Stimulated activated CD8-positive, alpha-beta memory T cell treated with anti-CD3 and anti-CD28 coated beads, Interleukin-7, amount 100 ng/mL, for 24 hours (primary cell): ENCODE results near the gene CDH4.

Experiments used
- DNase-seq: peaks from one replicate; pipeline ENCODE4 v3.0.0-alpha.2; 2020; ENCODE audit warnings: low read depth

The CDH4 gene

GRCh38 chr20:61862881-61863280 is 610.8 kb downstream of the CDH4 start:
- DNase-seq = no peak

- DNase-seq = no peak
These were observed 612.4 kb downstream of the CDH4 start for GRCh38 chr20:61864481-61864880.

GRCh38 chr20:61865353-61865752 is 613.3 kb downstream of the CDH4 start:
- no peak for DNase-seq

- DNase-seq = no peak
These were observed 614.1 kb downstream of the CDH4 start for GRCh38 chr20:61866165-61866564.

DNA sequence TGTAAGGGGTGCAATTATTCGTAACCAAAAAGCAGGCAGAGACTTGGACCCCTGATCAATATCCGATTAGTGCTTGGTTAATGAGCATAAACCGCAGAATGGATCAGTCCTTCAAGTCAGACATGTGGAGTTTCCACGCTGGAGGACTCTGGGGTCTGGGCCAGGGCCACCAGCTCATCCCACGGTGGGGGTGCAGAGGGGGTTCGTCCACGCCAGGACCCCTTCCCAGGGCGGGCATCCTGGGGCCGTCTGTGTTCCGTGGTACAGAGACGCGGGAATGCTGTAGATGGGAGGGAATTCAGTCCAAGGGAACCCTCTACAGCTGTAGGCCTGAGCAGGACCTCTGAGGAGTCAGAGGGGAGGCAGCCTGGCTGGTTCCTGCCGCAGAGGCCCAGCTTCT is 615.9 kb downstream of the CDH4 start:
- no peak for DNase-seq

- DNase-seq = no peak
These were observed 616.5 kb downstream of the CDH4 start for GRCh38 chr20:61868466-61869090.

GRCh38 chr20:61869750-61870507 is 617.9 kb downstream of the CDH4 start:
- no peak for DNase-seq

GRCh38 chr20:61871160-61871559 is 619.1 kb downstream of the CDH4 start:
- no peak for DNase-seq

GRCh38 chr20:61871913-61872312 is 619.9 kb downstream of the CDH4 start:
- DNase-seq = no peak

DNA sequence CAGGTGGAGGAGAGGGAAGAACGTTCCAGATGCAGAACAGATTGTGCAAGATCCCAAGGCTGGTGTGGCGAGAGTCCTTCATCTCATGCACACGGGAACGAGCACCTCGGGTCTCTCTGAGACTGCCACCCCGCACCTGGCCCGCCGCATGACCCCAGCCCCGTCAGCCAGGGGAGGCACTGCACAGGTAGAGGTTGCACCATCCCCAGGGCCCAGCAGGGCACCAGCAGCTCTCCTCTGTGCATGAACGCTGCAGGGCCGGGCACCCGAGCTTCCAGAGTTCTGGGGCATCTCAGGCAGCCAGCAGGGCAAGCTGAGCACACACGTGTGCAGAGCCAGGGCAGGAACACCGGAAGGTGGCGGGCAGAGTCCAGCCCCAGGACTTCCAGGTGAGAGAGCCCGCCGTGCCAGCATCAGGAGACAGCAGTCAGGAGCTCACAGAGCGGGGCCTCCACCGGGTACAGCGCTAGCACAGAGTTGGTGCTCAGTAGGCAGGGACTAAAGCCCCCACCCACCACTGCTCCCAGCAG is 620.4 kb downstream of the CDH4 start:
- no peak for DNase-seq

DNA sequence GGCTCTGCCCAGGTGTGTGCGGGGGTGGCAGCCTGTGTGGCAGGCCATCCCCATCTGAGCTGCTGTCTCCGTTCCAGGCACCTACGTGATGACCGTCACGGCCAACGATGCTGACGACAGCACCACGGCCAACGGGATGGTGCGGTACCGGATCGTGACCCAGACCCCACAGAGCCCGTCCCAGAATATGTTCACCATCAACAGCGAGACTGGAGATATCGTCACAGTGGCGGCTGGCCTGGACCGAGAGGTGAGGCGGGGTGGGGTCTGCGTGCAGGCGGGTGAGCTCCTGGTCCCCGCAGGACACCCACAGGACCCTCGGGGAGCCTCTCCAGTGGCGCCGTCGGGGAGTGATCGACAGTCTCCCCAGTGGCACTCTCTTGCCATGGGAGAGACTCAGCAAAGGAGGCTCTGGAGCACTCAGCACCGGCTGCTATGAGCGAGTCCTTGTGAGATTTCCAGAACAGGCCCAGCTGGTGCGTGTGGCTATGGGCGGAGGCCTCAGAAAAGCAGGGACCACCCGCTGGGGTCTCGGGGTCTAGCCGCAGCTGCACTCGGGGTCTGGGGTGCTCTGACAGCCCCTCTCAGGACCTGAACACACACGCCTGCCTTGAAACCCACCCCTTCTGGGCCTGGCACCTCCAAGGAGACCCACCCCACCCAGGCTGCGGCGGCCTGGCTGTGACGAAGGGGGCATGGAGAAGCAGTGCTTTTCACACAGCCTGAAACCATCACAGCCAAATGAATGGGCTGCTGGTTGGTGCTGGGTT is 621.8 kb downstream of the CDH4 start:
- DNase-seq = no peak

GRCh38 chr20:61874421-61875068 is 622.5 kb downstream of the CDH4 start:
- DNase-seq = no peak

DNA sequence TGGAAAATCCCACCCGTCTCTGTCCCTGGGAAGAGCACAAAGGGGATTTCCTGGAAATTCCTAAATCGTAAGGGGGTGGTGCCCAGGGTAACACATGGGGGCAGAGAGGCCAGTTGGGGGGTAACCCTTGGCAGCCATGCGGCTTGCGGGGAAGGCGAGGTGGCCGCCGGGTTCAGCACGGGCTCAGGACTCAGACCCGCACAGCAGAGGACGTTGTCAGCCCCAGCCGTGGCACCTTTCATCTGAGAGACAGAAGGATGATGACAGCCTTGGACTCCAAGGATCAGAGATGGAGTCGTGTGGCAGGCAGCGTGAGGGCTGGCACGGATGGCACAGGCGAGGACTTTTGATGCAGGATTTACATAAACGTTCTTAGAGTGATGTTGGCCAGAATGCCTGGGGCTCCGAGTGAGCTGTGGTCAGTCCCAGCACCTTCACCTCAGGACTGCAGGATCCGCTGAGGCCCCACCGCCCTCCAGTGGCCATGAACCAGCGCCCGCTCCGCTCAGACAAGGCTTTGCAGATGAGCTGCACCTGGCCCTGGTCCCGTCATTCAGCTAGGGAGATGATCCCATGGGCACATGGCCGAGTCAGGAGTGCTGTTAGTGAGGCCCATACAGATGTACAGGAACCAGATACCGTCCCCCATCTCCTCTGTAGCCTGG is 623.3 kb downstream of the CDH4 start:
- DNase-seq = no peak

- DNase-seq = no peak
These were observed 623.9 kb downstream of the CDH4 start for GRCh38 chr20:61875996-61876395.

DNA sequence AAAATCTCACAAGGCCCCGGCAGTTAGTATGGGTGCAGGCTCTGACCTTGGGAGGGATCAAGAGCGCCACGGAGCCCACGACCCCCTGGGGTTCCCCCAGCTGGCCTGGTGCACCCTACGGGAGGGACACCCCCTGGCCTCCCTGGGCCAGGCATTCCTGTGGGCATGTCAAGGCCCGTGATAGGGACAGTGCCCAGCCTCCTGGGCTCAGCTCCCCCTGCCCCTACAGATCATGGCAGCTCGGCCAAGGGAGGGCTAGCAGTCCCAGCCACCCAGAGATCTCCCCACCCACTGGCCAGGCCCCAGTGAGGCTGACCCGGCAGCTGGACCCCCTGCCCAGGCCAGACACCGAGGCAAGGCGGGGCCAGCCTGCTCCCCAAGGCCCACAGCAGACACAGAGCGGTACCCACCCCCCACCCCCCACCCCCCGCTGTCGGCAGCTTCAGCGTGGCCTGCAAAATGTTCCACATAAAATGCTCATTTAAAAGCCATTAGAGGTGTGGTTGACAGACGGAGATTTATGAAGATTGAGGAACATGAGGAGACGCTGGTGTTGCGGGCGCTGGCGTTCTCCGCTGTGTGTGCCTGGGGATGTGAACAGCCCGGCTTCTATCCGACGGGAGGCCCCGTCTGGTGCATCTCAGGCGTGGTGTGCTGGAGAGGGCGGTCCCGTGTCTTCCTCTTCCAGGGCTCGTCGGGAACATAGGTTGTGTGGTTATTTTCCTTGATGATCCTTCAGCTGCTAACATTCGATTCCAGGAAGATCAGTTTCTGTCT is 625.1 kb downstream of the CDH4 start:
- DNase-seq = no peak

DNA sequence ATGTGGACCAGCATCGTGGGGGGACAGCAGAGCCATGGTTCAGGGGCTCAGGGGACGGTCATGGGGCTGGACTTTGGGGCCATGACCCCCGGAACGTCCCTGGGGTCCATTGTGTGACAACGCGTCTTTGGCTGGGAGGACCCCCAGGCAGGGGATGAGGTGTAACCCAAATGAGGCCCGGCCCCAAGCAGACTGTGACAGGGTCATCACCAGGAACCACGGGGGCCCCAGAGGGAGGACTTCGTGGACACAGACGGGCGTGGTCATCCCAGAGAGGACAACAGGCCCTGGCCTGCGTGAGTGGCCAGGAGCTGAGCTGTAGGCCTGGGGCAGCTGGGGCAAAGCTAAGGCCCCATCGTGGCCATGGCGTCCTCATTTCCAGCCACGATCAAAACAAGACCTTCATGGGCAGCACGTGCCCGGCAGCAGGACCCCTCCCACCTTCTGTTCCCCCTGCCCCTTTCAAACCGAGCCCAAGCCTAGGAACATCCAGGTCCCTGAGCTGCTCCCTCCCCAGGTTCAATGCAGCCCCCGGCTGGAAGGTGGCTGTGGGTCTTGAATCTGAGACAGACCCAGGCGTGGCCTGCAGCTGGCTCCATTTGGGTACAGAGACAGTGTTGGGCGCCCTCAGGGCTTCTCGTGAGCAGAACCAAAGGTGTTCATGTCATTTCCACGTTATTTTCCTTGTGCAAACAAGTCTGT is 625.9 kb downstream of the CDH4 start:
- DNase-seq = no peak

DNA sequence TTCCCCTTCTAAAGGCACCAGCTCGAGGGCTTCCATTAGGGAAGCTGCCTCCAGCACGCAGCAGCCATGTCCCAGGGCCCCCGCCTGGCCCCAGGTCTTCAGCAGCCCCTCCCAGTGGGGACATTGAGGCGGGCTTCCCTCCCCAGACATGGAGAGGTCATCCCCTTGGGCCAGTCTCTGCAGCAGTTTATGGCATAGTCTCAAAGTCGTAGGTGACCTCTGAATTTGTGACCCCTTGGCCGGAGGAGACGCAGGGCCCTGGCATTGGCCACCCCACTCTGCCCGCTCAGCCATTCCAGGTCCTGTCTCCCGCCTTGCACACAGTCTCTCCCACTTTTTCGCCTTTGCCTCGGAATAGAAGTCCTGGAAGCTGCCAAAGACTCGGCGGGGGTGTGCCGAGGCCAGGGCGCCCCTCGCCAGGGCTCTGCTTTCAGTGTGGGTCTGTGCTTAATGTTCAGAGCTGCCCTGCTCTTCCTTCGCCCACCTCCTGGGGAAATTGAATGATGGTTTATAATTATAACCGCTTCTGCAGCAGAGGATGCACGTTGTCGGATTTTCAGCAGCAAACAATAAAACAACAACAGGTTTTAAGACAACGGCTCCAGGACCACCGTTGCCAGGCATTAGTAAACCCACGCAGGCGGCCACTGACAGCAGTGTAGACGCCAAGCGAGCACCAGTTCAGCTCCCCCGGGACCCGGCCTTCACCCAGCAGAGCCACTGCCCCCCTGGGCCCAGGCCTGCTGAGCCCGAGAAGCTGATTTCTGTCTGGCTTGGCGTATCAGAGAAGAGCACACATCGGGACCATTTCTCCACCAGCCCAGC is 626.6 kb downstream of the CDH4 start:
- no peak for DNase-seq

DNA sequence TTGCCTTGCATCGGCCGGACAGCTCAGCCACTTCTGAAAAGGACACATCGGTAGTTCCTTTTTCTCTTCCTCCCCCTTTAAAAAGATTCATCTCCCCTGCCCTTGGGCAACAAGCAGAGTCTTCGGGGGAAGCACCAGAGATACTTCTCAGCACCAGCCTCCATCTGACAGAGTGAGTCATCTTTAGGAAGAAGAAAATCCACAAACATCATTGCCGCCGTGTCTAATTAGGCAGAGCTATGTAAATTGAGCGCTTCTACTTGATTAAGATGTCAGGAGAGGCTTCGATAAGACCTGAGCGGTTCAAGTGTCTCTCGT is 627.2 kb downstream of the CDH4 start:
- no peak for DNase-seq

DNA sequence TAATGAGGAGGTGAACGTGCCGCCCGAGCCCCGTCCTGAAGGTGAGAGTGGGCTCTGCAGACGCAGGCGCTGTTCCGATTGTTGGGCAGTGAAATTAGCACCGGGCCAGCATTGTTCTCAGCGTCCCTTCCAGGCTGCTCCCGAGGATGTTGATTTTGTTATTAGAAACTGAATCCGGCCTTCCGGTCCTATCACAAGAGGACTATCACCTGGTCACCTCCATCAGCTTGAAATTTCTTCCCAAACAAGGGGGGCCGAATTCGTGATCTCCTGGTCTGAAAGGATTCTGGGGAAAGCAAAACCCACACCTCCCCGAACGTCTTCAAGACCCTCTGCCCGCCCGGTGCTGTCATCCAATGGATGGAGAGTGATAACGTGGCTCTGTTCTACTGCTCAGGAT is 627.6 kb downstream of the CDH4 start:
- DNase-seq = no peak

- DNase-seq = no peak
These were observed 628.6 kb downstream of the CDH4 start for GRCh38 chr20:61880706-61881105.
